ENCODE results near the gene SUMO4.

The SUMO4 gene

GRCh38 chr6:149400050-149400449 lies at the start of gene SUMO4:
SUMO4 (plus strand) TSS chr6:149400262; CDS start chr6:149400392, 130 bp downstream.
- DNase-seq (ENCODE audit: low read depth in 2 of 3, low spot score in 2 of 3), result no peak

DNA sequence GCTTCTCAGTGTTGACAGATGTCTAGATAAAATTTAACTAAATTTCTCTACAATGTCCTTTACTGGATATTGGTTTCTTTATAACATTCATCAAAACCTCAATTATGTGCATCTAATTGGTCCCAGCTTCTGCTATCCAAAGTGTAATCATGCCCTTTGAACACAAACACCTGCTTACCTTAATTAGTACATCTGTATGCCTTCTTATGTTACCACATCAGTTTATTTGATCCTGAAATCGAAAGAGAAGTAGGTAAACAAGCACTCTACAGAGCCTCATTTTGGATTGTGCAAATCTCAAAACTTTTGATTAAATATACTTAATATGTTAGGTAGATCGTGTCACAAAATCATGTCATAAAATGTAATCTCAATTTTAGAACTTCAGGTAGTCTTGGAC lies 46.1 kb upstream of the SUMO4 start:
- DNase-seq (ENCODE audit: low read depth in 2 of 3, low spot score in 2 of 3), result no peak

DNA sequence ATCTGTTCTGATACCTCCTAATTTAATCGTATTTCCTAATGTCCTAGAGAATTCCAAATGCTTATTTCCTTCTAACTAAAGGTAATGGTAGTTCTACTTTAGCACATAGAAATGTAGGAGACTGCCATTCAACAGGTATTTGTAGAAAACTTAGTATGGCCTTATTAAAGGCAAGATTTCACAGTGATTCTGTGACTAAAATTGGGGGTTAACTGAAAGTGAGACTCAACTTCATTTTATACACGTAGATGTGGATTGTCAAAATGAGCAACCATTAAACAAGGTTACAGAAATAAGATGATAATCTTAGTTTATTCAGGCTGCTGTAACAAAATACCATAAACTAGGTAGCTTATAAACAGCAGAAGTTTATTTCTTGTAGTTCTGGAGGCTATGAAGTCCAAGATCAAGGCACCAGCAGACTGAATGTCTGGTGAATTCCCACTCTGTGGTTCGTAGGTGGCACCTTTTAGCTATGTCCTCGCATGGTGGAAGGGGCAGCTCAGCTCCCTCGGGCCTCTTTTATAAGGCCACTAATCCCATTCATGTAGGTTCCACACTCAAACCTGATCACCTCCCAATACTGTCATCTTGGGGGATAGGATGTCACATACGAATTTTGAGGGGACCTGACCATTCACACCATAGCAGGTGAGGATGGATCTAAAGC lies 43.8 kb upstream of the SUMO4 start:
- DNase-seq (ENCODE audit: low read depth in 2 of 3, low spot score in 2 of 3), result no peak

DNA sequence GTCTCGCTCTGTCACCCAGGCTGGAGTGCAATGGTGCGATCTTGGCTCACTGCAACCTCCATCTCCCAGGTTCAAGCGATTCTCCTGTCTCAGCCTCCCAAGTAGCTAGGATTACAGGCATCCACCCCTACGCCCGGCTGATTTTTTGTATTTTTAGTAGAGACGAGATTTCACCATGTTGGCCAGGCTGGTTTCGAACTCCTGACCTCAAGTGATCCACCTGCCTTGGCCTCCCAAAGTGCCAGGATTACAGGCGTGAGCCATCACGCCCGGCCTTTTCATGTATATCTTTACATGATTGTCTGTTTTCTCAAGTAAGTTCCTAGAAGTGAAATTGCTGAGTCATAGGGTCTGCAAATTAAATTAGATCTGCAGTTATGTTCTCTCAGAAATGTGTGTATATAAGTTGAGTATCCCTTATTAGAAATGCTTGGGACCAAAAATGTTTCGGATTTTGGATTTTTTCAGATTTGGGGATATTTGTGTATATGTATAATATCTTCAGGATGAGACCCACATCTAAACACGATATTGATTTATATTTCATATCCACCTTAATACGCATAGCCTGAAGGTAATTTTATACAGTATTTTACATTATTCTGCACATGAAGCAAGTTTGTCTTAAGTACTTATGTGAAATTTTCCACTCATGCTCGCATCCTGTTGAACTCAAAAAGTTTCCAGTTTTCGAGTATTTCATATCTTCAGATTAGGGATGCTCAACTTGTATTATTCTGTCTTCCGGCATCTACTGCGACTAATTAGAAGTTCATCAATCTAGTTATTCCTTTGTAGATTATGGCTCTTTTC lies 42.1 kb upstream of the SUMO4 start:
- no peak for DNase-seq (ENCODE audit: low read depth in 2 of 3, low spot score in 2 of 3)

DNA sequence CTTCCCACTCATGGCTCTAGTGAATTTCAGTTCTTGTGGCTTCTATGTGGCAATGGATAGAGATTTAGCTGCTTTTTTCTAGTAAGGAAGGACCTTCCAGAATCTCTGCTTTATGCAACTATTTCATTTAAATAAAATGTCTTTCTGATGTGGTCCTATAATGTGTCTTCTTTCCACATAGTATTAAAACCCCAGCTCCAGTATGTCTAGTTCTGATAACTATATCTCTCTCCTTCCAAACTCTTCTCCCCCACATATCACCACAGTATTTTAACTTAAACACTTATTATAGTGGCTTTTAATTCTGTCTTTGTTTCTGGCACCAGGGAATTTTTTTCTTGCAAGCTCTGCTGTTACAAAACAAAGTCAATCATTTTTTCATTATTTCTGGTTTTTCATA lies 40.6 kb upstream of the SUMO4 start:
- DNase-seq (ENCODE audit: low read depth in 2 of 3, low spot score in 2 of 3), result no peak

DNA sequence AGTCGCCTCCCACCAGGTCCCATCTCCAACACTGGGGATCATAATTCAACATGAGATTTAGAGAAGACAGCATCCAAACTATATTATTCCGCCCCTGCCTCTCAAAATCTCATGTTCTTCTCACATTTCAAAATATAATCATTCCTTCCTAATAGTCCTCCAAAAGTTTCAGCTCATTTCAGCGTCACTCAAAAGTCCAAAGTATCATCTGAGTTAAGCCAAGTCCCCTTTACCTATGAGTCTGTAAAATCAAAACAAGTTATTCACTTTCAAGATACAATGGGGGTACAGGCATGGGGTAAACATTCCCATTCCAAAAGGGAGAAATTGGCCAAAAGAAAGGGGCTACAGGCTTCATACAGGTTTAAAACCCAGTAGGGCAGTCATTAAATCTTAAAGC lies 39.5 kb upstream of the SUMO4 start:
- no peak for DNase-seq (ENCODE audit: low read depth in 2 of 3, low spot score in 2 of 3)

DNA sequence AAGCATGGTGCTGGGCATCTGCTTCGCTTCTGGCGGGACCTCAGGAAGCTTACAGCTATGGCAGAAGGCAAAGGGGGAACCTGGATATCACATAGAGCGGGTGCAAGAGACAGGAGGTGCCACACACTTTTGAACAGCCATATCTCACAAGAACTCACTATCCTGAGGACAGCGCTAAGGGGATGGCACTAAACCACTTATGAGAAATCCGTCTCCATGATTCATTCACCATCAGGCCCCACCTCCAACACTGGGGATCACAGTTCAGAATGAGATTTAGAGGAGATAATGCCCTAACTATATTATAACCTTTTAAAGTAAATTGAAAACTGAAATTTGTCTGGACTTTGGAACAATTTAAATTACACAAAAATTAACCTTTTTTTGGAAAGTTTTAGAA lies 37.8 kb upstream of the SUMO4 start:
- DNase-seq (ENCODE audit: low read depth in 2 of 3, low spot score in 2 of 3), result no peak

DNA sequence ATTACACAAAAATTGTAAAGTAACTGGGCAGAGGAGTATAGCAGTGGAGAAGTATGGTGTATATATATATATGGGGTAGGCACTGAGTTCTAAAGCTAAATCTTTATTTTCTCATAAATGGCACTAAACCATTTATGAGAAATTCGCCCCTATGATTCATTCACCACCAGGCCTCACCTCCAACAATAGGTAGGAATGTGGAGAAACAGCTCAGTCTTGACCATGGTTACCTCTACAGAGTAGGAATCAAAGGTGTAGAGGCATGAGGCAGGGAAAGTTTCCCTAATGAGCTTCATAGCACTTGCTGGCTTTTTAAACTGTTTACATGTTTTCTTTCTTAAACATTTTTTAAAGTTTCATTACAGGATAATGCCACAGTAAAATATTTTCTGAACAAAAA lies 36.9 kb upstream of the SUMO4 start:
- DNase-seq (ENCODE audit: low read depth in 2 of 3, low spot score in 2 of 3), result no peak

- DNase-seq (ENCODE audit: low read depth in 2 of 3, low spot score in 2 of 3), result no peak
Observed at GRCh38 chr6:149364557-149364956, 35.5 kb upstream of the SUMO4 start.

- DNase-seq (ENCODE audit: low read depth in 2 of 3, low spot score in 2 of 3), result no peak
Observed at GRCh38 chr6:149365197-149365596, 34.9 kb upstream of the SUMO4 start.

DNA sequence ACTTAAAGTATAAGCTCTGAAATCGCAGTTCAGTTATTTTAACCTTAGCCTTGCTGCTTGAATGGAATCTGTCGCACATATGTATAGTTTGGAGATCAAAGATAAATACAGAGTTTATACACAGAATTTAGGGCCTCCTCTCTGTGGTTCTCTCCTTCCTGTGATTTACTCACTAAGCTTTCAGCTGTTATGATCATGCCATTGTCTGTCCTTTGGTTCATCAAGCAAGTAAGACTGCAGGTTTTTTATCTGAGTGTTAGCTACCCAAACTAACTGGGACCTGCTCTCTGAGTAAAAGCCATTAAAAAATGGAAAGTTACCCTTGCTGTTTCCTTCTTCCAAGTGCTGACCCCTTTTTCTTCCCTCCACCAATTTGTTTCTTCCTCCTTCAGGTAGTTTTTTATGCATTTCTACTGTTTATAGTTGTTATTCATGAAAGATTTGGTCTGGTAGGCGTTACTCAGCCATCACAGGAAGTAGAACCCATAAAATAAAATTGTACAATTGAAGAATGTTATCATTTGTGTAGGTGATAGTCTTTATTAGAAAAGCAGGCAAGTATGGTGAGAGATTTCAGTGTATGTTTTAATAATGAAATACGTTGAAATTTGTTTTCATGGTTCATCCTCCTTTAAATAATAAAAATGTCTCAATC lies 33.7 kb upstream of the SUMO4 start:
- no peak for DNase-seq (ENCODE audit: low read depth in 2 of 3, low spot score in 2 of 3)

GRCh38 chr6:149368065-149368464 lies 32.0 kb upstream of the SUMO4 start:
- no peak for DNase-seq (ENCODE audit: low read depth in 2 of 3, low spot score in 2 of 3)

DNA sequence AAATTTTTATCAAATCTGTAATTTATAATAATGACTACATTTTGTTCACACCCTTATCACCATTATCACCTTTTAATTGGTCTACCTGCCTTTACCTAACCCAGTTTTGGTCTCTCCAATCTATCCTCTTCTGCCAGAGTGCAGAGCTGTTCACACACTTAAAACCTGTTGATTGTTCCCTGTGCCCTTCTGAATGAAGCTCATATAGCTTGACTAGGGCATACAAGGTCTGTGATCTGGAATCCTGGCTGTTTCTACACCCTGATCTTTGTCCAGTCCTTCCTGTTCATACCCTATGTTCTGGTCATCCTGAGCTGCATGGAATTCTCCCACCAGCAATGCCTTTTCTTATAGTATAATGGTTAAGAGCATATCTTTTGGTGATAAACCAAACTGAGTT lies 28.9 kb upstream of the SUMO4 start:
- DNase-seq (ENCODE audit: low read depth in 2 of 3, low spot score in 2 of 3), result no peak

- DNase-seq (ENCODE audit: low read depth in 2 of 3, low spot score in 2 of 3), result no peak
Observed at GRCh38 chr6:149372062-149372461, 28.0 kb upstream of the SUMO4 start.

GRCh38 chr6:149373511-149373910 lies 26.6 kb upstream of the SUMO4 start:
- DNase-seq (ENCODE audit: low read depth in 2 of 3, low spot score in 2 of 3), result no peak

GRCh38 chr6:149379977-149380376 lies 20.1 kb upstream of the SUMO4 start:
- no peak for DNase-seq (ENCODE audit: low read depth in 2 of 3, low spot score in 2 of 3)

DNA sequence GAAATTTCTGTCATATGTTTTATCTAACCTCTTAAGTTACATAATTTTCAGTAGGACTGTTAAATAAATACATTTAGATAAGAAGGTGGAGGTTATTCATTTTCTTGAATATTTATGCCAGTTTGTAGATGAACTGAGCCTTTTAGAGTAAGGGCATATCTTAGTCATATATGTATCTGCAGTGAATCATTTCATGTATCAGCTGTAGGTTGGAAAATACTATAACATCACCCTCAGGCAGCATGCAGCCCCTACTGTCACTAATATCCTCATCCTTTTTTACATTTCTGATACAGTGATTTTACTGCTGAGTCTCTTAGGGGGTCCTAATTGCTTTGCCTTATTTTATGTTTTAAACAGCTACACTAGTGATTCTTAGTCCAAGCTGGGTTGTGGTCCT lies 19.5 kb upstream of the SUMO4 start:
- DNase-seq (ENCODE audit: low read depth in 2 of 3, low spot score in 2 of 3), result no peak

- DNase-seq (ENCODE audit: low read depth in 2 of 3, low spot score in 2 of 3), result no peak
Observed at GRCh38 chr6:149383371-149383770, 16.7 kb upstream of the SUMO4 start.

GRCh38 chr6:149384464-149384863 lies 15.6 kb upstream of the SUMO4 start:
- no peak for DNase-seq (ENCODE audit: low read depth in 2 of 3, low spot score in 2 of 3)

GRCh38 chr6:149385998-149386646 lies 13.9 kb upstream of the SUMO4 start:
- no peak for DNase-seq (ENCODE audit: low read depth in 2 of 3, low spot score in 2 of 3)

DNA sequence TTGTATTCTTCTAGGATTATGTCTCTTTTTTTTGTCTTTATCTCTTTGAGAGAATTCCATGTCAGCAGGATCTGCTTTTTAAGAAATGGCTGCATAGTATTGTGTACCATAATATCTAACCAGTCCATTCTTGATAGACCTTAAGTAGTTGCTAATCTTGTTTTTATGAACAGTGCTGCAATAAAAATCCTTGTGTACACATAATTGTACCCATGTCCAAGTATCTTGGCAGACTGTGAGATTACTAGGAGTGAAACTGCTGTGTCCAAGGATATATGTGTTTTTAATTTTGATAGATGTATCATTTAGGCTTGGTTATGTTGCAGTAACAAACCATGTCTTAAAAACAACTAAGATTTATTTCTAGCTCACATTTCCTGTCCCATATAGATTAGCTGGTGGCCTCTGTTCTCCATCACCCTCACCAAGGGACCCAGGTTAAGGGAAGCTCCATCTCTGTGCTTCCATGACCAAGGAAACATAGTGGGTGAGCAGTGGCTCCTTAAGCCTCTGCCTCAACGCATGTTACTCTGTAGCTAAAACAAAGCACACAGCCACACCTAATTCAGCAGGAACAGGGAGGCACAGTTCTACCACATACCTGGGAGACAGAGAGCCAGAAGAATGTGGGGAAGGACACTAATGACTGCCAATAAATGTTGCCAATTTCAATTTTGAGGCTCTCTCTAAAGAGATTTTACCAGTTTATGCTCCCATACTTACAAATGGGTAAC lies 12.1 kb upstream of the SUMO4 start:
- DNase-seq (ENCODE audit: low read depth in 2 of 3, low spot score in 2 of 3), result no peak

Data from activated CD8-positive, alpha-beta memory T cell treated with anti-CD3 and anti-CD28 coated beads for 48 hours (primary cell).